Fibroblast of lung (primary cell): ENCODE results near the gene ROMO1.

Experiments
- EZH2 ChIP-seq: IDR thresholded peaks from 2 replicates; pipeline ENCODE4 v1.5.1; 2012; ENCODE audit warnings: low read length, control low read depth, mild to moderate bottlenecking; ENCODE audit errors: missing control alignments
- TF ChIP-seq, protein P1 (sequence below), 2 donors: IDR thresholded peaks in 1 of 2; conservative IDR thresholded peaks in 1 of 2; 1 replicate in 1 of 2; 2 replicates in 1 of 2; pipeline ENCODE4 v1.5.1; 2011 to 2012; ENCODE audit warnings: low read length in 2 of 2, control low read depth in 1 of 2, inconsistent platforms in 1 of 2, low read depth in 1 of 2, mild to moderate bottlenecking in 1 of 2

- TF ChIP-seq, protein P1, sequence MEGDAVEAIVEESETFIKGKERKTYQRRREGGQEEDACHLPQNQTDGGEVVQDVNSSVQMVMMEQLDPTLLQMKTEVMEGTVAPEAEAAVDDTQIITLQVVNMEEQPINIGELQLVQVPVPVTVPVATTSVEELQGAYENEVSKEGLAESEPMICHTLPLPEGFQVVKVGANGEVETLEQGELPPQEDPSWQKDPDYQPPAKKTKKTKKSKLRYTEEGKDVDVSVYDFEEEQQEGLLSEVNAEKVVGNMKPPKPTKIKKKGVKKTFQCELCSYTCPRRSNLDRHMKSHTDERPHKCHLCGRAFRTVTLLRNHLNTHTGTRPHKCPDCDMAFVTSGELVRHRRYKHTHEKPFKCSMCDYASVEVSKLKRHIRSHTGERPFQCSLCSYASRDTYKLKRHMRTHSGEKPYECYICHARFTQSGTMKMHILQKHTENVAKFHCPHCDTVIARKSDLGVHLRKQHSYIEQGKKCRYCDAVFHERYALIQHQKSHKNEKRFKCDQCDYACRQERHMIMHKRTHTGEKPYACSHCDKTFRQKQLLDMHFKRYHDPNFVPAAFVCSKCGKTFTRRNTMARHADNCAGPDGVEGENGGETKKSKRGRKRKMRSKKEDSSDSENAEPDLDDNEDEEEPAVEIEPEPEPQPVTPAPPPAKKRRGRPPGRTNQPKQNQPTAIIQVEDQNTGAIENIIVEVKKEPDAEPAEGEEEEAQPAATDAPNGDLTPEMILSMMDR (conservative IDR thresholded peaks at IDR 0.05 in 1 of 2, IDR thresholded peaks at IDR 0.05 in 1 of 2; ENCODE audit: low read depth in 1 of 2, low read length in 2 of 2), result no peak
- no peak for TF ChIP-seq EZH2
Measured at GRCh38 chr20:35674921-35675320, 24.3 kb upstream of the ROMO1 start.
